ENCODE measurements around the gene ITLN2.

- TF ChIP-seq CTCF (IDR thresholded peaks at IDR 0.05; ENCODE audit: low read depth, low read length) (no peak), MAX (IDR thresholded peaks at IDR 0.05; ENCODE audit: low read depth, low read length) (no peak), POLR2A (IDR thresholded peaks at IDR 0.05; ENCODE audit: extremely low read depth, insufficient read length) (no peak), MYC (IDR thresholded peaks at IDR 0.05; ENCODE audit: low read depth, low read length) (no peak)
Observed at GRCh38 chr1:160975026-160975425, 20.4 kb upstream of the ITLN2 start.

All from NB4 (cell line).